HL-60 (cell line): Measurements from ENCODE around the gene FLVCR1.

Experiments used
- DNase-seq, 2 experiments: peaks; one replicate each; pipeline ENCODE4 v3.0.0-alpha.2; 2010 to 2020; ENCODE audit warnings: low read depth in 1 of 2, low spot score in 1 of 2
- H3K27ac ChIP-seq: fragments of 250-450 bp; sonication (Bioruptor Pico); replicated peaks from 2 replicates; pipeline ENCODE4 v1.5.1; 2020; ENCODE audit warnings: mild to moderate bottlenecking, moderate library complexity
- H3K27me3 ChIP-seq: fragments of 250-450 bp; sonication (Bioruptor Pico); 2 replicates; pipeline ENCODE4 v1.5.1; 2021; ENCODE audit warnings: mild to moderate bottlenecking, moderate library complexity; ENCODE audit not compliant: insufficient read depth, poor library complexity, severe bottlenecking
- H3K4me3 ChIP-seq: replicated peaks from 2 replicates; pipeline ENCODE4 v1.5.1; 2011; ENCODE audit warnings: mild to moderate bottlenecking, control low read depth, low read length; ENCODE audit not compliant: insufficient read depth
- GABPA ChIP-seq: IDR thresholded peaks from 2 replicates; pipeline ENCODE4 v1.6.1; 2012; ENCODE audit warnings: low read depth
- POLR2AphosphoS5 ChIP-seq: IDR thresholded peaks from 2 replicates; pipeline ENCODE4 v1.6.1; 2012; ENCODE audit warnings: low read depth
- SPI1 ChIP-seq: IDR thresholded peaks from 2 replicates; pipeline ENCODE4 v1.6.1; 2012; ENCODE audit warnings: low read depth, mild to moderate bottlenecking, borderline replicate concordance
- TF ChIP-seq, protein P1 (sequence below): IDR thresholded peaks from one replicate; pipeline ENCODE4 v1.5.1; 2011; ENCODE audit warnings: low read length, control low read depth, inconsistent platforms; ENCODE audit not compliant: insufficient read depth
- TF ChIP-seq, protein P2 (sequence below): IDR thresholded peaks from 2 replicates; pipeline ENCODE4 v1.6.1; 2012; ENCODE audit warnings: low read depth; ENCODE audit not compliant: insufficient replicate concordance

Gene FLVCR1

DNA sequence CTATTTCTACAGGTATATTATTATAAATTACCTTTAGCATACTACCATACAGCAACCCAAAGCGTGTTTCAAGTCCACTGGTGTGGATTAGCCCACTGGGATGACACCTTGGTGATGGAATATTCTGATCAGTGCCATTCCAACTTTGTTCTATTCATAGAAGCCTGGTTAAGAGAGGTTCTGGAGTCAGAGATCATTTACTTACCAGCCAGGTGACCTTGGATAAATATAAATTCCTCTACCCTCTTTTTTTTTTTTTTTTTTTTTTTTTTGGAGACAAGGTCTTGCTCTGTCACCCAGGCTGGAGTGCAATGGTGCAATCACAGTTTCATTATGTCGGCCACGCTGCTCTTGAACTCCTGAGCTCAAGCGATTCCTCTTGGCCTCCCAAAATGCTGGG, 10.5 kb upstream of the FLVCR1 start, which contains the start of gene SPATA45:
TSS of gene SPATA45 (minus strand) at position 101 of the 400 bp plus-strand sequence. CDS start 11,500 bp downstream, outside the sequence.
- TF ChIP-seq, protein P1, sequence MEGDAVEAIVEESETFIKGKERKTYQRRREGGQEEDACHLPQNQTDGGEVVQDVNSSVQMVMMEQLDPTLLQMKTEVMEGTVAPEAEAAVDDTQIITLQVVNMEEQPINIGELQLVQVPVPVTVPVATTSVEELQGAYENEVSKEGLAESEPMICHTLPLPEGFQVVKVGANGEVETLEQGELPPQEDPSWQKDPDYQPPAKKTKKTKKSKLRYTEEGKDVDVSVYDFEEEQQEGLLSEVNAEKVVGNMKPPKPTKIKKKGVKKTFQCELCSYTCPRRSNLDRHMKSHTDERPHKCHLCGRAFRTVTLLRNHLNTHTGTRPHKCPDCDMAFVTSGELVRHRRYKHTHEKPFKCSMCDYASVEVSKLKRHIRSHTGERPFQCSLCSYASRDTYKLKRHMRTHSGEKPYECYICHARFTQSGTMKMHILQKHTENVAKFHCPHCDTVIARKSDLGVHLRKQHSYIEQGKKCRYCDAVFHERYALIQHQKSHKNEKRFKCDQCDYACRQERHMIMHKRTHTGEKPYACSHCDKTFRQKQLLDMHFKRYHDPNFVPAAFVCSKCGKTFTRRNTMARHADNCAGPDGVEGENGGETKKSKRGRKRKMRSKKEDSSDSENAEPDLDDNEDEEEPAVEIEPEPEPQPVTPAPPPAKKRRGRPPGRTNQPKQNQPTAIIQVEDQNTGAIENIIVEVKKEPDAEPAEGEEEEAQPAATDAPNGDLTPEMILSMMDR: no peak
- TF ChIP-seq SPI1: no peak
- TF ChIP-seq, protein P2, sequence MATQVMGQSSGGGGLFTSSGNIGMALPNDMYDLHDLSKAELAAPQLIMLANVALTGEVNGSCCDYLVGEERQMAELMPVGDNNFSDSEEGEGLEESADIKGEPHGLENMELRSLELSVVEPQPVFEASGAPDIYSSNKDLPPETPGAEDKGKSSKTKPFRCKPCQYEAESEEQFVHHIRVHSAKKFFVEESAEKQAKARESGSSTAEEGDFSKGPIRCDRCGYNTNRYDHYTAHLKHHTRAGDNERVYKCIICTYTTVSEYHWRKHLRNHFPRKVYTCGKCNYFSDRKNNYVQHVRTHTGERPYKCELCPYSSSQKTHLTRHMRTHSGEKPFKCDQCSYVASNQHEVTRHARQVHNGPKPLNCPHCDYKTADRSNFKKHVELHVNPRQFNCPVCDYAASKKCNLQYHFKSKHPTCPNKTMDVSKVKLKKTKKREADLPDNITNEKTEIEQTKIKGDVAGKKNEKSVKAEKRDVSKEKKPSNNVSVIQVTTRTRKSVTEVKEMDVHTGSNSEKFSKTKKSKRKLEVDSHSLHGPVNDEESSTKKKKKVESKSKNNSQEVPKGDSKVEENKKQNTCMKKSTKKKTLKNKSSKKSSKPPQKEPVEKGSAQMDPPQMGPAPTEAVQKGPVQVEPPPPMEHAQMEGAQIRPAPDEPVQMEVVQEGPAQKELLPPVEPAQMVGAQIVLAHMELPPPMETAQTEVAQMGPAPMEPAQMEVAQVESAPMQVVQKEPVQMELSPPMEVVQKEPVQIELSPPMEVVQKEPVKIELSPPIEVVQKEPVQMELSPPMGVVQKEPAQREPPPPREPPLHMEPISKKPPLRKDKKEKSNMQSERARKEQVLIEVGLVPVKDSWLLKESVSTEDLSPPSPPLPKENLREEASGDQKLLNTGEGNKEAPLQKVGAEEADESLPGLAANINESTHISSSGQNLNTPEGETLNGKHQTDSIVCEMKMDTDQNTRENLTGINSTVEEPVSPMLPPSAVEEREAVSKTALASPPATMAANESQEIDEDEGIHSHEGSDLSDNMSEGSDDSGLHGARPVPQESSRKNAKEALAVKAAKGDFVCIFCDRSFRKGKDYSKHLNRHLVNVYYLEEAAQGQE: no peak
- no peak for TF ChIP-seq POLR2AphosphoS5
- TF ChIP-seq GABPA: no peak
- H3K27ac ChIP-seq: no peak within 1 kb of the TSS
- no peak for DNase-seq
- no peaks in the 10 kb centered on the region for H3K27me3 ChIP-seq
- H3K4me3 ChIP-seq: no peak within 1 kb of the TSS

DNA sequence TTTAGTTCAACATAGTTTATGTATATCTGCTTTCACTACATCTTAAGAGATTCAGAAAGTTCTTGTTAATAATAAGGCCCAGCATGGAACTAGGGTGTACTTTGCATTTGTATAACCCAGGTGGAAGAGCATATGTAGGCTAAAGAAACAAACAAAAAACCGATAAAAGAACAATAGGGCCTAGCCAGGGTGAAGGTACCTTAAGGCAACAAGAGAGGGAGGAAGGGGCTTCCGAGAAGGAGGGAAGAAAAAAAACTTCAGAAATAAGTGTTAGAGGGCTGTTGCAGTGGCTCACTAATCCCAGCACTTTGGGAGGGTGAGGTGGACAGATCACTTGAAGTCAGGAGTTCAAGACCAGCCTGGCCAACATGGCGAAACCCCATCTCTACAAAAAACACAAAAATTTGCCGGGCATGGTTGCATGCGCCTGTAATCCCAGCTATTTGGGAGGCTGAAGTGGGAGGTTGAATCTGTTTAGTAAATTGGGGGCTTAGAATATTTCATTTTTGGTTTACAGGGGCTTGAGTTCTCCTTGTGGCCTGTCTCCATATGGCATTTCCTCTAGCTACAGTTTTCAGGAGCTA, 5.9 kb upstream of the FLVCR1 start:
- DNase-seq: no peak
- no peak overlapping the region for H3K27ac ChIP-seq
- TF ChIP-seq POLR2AphosphoS5 (no peak), SPI1 (no peak), GABPA (no peak)
- TF ChIP-seq, protein P1: no peak
- TF ChIP-seq, protein P2: no peak
- H3K27me3 ChIP-seq: no peaks in the 10 kb centered on the region
- no peak overlapping the region for H3K4me3 ChIP-seq

DNA sequence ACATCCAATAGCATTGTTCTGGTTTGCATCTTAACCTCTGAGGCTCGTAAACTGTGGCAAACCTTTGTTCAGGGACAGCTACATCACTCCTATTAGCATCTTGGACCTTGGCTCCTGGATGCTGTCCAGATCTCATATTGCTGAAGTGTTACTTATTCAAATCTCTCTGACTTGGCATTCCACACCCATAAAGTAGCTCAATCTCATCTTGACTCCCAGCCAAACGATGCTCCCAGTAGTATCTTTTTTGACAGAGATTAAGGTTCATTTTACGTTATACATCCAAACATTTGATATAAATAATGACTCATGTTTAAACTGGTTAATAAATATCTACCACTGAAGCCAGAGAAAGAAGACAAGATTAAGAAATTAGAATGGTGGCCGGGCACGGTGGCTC, 4.4 kb upstream of the FLVCR1 start:
- Histone ChIP-seq H3K27me3 (no peaks in the 10 kb centered on the region), H3K4me3 (no peak overlapping the region), H3K27ac (no peak overlapping the region)
- TF ChIP-seq, protein P2: no peak
- TF ChIP-seq GABPA: no peak
- TF ChIP-seq, protein P1: no peak
- no peak for TF ChIP-seq POLR2AphosphoS5
- no peak for TF ChIP-seq SPI1
- DNase-seq: no peak
